ENCODE results near the gene SLC2A14.
"Not testable (repeated sequence)": the region's sequence is repeated elsewhere in the genome, so short reads cannot be mapped to it uniquely, and the experiment has no call there.

Gene SLC2A14

GRCh38 chr12:7872566-7873319 is at the start of gene SLC2A14:
TSS of gene SLC2A14 (minus strand) at chr12:7872915. CDS start at chr12:7869880, 3,035 bp downstream.
- no peak for DNase-seq

- not testable (repeated sequence) for DNase-seq
These were observed 48.5 kb upstream of the SLC2A14 start for GRCh38 chr12:7921181-7921580.

- not testable (repeated sequence) for DNase-seq
These were observed 45.5 kb upstream of the SLC2A14 start for GRCh38 chr12:7918268-7918590.

GRCh38 chr12:7917392-7918267 is 44.9 kb upstream of the SLC2A14 start:
- DNase-seq, result no peak

GRCh38 chr12:7916936-7917335 is 44.2 kb upstream of the SLC2A14 start:
- DNase-seq, result no peak

GRCh38 chr12:7915661-7916403 is 43.1 kb upstream of the SLC2A14 start:
- peak; percentile 45 for DNase-seq

GRCh38 chr12:7910106-7910505 is 37.4 kb upstream of the SLC2A14 start:
- not testable (repeated sequence) for DNase-seq

GRCh38 chr12:7907009-7907408 is 34.3 kb upstream of the SLC2A14 start:
- no peak for DNase-seq

GRCh38 chr12:7906303-7906702 is 33.6 kb upstream of the SLC2A14 start:
- DNase-seq, result not testable (repeated sequence)

GRCh38 chr12:7905600-7906125 is 32.9 kb upstream of the SLC2A14 start:
- DNase-seq, result not testable (repeated sequence)

- no peak for DNase-seq
These were observed 32.4 kb upstream of the SLC2A14 start for GRCh38 chr12:7905071-7905470.

GRCh38 chr12:7902416-7902815 is 29.7 kb upstream of the SLC2A14 start:
- DNase-seq, result not testable (repeated sequence)

- DNase-seq, result no peak
These were observed 27.0 kb upstream of the SLC2A14 start for GRCh38 chr12:7899755-7900154.

GRCh38 chr12:7896726-7897125 is 24.0 kb upstream of the SLC2A14 start:
- DNase-seq, result not testable (repeated sequence)

- DNase-seq, result no peak
These were observed 19.7 kb upstream of the SLC2A14 start for GRCh38 chr12:7892186-7892980.

- DNase-seq, result no peak
These were observed 12.0 kb upstream of the SLC2A14 start for GRCh38 chr12:7884689-7885088.

GRCh38 chr12:7881736-7882120 is 9.0 kb upstream of the SLC2A14 start:
- DNase-seq, result not testable (repeated sequence)

GRCh38 chr12:7880952-7881735 is 8.4 kb upstream of the SLC2A14 start:
- DNase-seq, result not testable (repeated sequence)

GRCh38 chr12:7879246-7879645 is 6.5 kb upstream of the SLC2A14 start:
- no peak for DNase-seq

GRCh38 chr12:7877420-7877819 is 4.7 kb upstream of the SLC2A14 start:
- no peak for DNase-seq

GRCh38 chr12:7870335-7870734 is 2.4 kb downstream of the SLC2A14 start:
- no peak for DNase-seq

All from activated CD4-positive, alpha-beta T cell treated with anti-CD3 and anti-CD28 coated beads, Interleukin-10, Interleukin-2, amounts not matched to agents 100 ng/mL and 50 ng/mL, durations not matched to agents 16 hours and 8 hours (primary cell).